GM23338 (cell line): ENCODE results near the gene SAMD4A. TPM values are rescaled to one million over a fixed set of nuclear protein-coding genes. Genes with fewer than 3 reads are reported as not detected.

Source experiments
- ATAC-seq: fragments of 200-7000 bp; cut with Tn5 transposase; 3 replicates; pipeline ENCODE4 v1.9.1; 2020
- DNase-seq: peaks from one replicate; pipeline ENCODE4 v3.0.0-alpha.2; 2015; ENCODE audit warnings: low spot score
- H2AFZ ChIP-seq: fragments of 200-600 bp; sonication (generic); 2 replicates; pipeline ENCODE4 v1.8.0; 2016; ENCODE audit warnings: antibody characterized with exemption, mild to moderate bottlenecking, moderate library complexity
- H3F3A ChIP-seq: fragments of 200-600 bp; sonication (generic); replicated peaks from 2 replicates; pipeline ENCODE4 v1.8.0; 2017; ENCODE audit warnings: antibody characterized with exemption, mixed run types, low read depth
- H3K27ac ChIP-seq: fragments of 200-600 bp; sonication (generic); 2 replicates; pipeline ENCODE4 v1.6.1; 2016; ENCODE audit warnings: low read depth
- H3K27me3 ChIP-seq: fragments of 200-600 bp; sonication (generic); 2 replicates; pipeline ENCODE4 v1.8.0; 2016; ENCODE audit warnings: mild to moderate bottlenecking, mixed run types, moderate library complexity; ENCODE audit not compliant: insufficient read depth
- H3K36me3 ChIP-seq: fragments of 200-600 bp; sonication (generic); 2 replicates; pipeline ENCODE4 v1.8.0; 2016; ENCODE audit warnings: mild to moderate bottlenecking; ENCODE audit not compliant: insufficient read depth
- H3K4me1 ChIP-seq: fragments of 200-600 bp; sonication (generic); 2 replicates; pipeline ENCODE4 v1.8.0; 2016; ENCODE audit warnings: mild to moderate bottlenecking, moderate library complexity; ENCODE audit not compliant: insufficient read depth
- H3K4me2 ChIP-seq: fragments of 200-600 bp; sonication (generic); 2 replicates; pipeline ENCODE4 v1.7.1; 2017; ENCODE audit warnings: mixed run types
- H3K4me3 ChIP-seq: fragments of 200-600 bp; sonication (generic); 2 replicates; pipeline ENCODE4 v1.6.1; 2016; ENCODE audit warnings: mixed run types
- H3K79me2 ChIP-seq: fragments of 200-600 bp; sonication (generic); replicated peaks from 2 replicates; pipeline ENCODE4 v1.8.0; 2017; ENCODE audit warnings: mild to moderate bottlenecking; ENCODE audit not compliant: insufficient read depth
- H3K9me2 ChIP-seq: fragments of 200-600 bp; sonication (generic); 2 replicates; pipeline ENCODE4 v1.8.0; 2017; ENCODE audit not compliant: insufficient read depth
- H4K20me1 ChIP-seq: fragments of 200-600 bp; sonication (generic); replicated peaks from 2 replicates; pipeline ENCODE4 v1.8.0; 2017; ENCODE audit warnings: mild to moderate bottlenecking; ENCODE audit not compliant: insufficient read depth
- H3K27ac Mint-ChIP-seq: 2 replicates; pipeline ENCODE4 v1.8.0; 2020; ENCODE audit warnings: inconsistent platforms, mild to moderate bottlenecking, moderate library complexity, mixed read lengths
- H3K27me3 Mint-ChIP-seq: 3 replicates; pipeline ENCODE4 v1.8.0; 2022; ENCODE audit warnings: low read depth, mild to moderate bottlenecking, moderate library complexity, mixed read lengths, inconsistent platforms; ENCODE audit not compliant: insufficient read depth, poor library complexity
- H3K36me3 Mint-ChIP-seq: 3 replicates; pipeline ENCODE4 v1.8.0; 2021; ENCODE audit warnings: low read depth, mild to moderate bottlenecking, inconsistent platforms, moderate library complexity, mixed read lengths
- H3K4me1 Mint-ChIP-seq: 3 replicates; pipeline ENCODE4 v1.8.0; 2020; ENCODE audit warnings: mild to moderate bottlenecking, inconsistent platforms, mixed read lengths
- H3K4me3 Mint-ChIP-seq: 3 replicates; pipeline ENCODE4 v1.8.0; 2021; ENCODE audit warnings: moderate library complexity, mild to moderate bottlenecking, inconsistent platforms, mixed read lengths
- H3K9me3 Mint-ChIP-seq: 3 replicates; pipeline ENCODE4 v1.8.0; 2020; ENCODE audit warnings: moderate library complexity, mild to moderate bottlenecking, inconsistent platforms, mixed read lengths
- ETS1 ChIP-seq: IDR thresholded peaks from 2 replicates; pipeline ENCODE4 v1.6.1; 2016; ENCODE audit warnings: antibody characterized with exemption
- EZH2 ChIP-seq: fragments of 200-600 bp; sonication (generic); IDR thresholded peaks from one replicate; pipeline ENCODE4 v1.8.0; 2017; ENCODE audit warnings: antibody characterized with exemption, mild to moderate bottlenecking, low read depth; ENCODE audit not compliant: unreplicated experiment
- EZH2phosphoT487 ChIP-seq: fragments of 200-600 bp; sonication (generic); IDR thresholded peaks from one replicate; pipeline ENCODE4 v1.8.1; 2018; ENCODE audit warnings: antibody characterized with exemption; ENCODE audit not compliant: unreplicated experiment
- NANOG ChIP-seq: IDR thresholded peaks from 2 replicates; pipeline ENCODE4 v1.6.1; 2016; ENCODE audit warnings: antibody characterized with exemption, borderline replicate concordance
- POLR2AphosphoS5 ChIP-seq: IDR thresholded peaks from 2 replicates; pipeline ENCODE4 v1.6.1; 2016; ENCODE audit warnings: antibody characterized with exemption, low read depth
- ZNF114 ChIP-seq: fragments of 250-450 bp; sonication (Bioruptor Pico); IDR thresholded peaks from 2 replicates; pipeline ENCODE4 v1.5.0; 2020; ENCODE audit warnings: mild to moderate bottlenecking, moderate library complexity
- ZNF331 ChIP-seq: fragments of 250-450 bp; sonication (Bioruptor Pico); IDR thresholded peaks from 2 replicates; pipeline ENCODE4 v1.5.0; 2020; ENCODE audit warnings: low read depth, mild to moderate bottlenecking, moderate library complexity
- polyA plus RNA-seq: library from polyadenylated mRNA; unstranded; fragments of >200 nt; fragmentation: Nextera tagmentation; extraction: Ambion mirVana; gene quantifications from 2 replicates; pipeline ENCODE4 v1.2.1, GENCODE V29; 2016
- total RNA-seq: library from RNA; depleted of rRNA; stranded (reverse); fragments of >200 nt; shearing (Covaris generic); gene quantifications from 2 replicates; pipeline ENCODE4 v1.2.3, GENCODE V29; 2014
- TF ChIP-seq, protein P1 (sequence below): IDR thresholded peaks from one replicate; pipeline ENCODE4 v1.6.1; 2018; ENCODE audit warnings: antibody characterized with exemption; ENCODE audit not compliant: unreplicated experiment
- TF ChIP-seq, protein P2 (sequence below): fragments of 250-450 bp; sonication (Bioruptor Pico); IDR thresholded peaks from 2 replicates; pipeline ENCODE4 v1.5.0; 2020; ENCODE audit warnings: mild to moderate bottlenecking, moderate library complexity

SAMD4A gene
- total and polyA plus RNA-seq, 2 experiments from 2014 or later: 1.6 to 6.9 TPM

DNA sequence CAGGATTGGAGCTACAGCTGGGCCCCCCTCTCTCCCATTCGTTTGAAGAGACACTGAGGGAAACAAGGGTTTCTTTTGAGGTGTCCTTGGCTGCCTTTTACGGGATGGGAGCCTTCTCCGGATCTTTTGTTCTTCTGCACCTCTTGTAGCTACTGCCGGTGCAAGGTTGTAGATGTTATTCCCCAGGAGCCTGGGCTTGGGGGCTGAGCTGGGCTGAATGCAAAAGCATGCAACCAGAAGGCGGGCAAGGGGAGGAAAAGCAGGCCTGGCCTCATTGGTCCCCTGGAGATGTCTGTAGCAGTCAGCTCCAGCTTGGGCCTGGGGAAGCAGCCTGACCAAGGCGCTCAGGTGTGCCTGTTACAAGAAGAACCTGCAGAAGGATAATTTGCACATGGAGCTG is 225.4 kb downstream of the SAMD4A start (continued):
- TF ChIP-seq, protein P1, sequence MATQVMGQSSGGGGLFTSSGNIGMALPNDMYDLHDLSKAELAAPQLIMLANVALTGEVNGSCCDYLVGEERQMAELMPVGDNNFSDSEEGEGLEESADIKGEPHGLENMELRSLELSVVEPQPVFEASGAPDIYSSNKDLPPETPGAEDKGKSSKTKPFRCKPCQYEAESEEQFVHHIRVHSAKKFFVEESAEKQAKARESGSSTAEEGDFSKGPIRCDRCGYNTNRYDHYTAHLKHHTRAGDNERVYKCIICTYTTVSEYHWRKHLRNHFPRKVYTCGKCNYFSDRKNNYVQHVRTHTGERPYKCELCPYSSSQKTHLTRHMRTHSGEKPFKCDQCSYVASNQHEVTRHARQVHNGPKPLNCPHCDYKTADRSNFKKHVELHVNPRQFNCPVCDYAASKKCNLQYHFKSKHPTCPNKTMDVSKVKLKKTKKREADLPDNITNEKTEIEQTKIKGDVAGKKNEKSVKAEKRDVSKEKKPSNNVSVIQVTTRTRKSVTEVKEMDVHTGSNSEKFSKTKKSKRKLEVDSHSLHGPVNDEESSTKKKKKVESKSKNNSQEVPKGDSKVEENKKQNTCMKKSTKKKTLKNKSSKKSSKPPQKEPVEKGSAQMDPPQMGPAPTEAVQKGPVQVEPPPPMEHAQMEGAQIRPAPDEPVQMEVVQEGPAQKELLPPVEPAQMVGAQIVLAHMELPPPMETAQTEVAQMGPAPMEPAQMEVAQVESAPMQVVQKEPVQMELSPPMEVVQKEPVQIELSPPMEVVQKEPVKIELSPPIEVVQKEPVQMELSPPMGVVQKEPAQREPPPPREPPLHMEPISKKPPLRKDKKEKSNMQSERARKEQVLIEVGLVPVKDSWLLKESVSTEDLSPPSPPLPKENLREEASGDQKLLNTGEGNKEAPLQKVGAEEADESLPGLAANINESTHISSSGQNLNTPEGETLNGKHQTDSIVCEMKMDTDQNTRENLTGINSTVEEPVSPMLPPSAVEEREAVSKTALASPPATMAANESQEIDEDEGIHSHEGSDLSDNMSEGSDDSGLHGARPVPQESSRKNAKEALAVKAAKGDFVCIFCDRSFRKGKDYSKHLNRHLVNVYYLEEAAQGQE: no peak
- TF ChIP-seq EZH2phosphoT487: no peak
- TF ChIP-seq ETS1: no peak
- TF ChIP-seq POLR2AphosphoS5: no peak
- no peak for TF ChIP-seq EZH2
- no peak for TF ChIP-seq ZNF331 (CRISPR knock-in tag)

DNA sequence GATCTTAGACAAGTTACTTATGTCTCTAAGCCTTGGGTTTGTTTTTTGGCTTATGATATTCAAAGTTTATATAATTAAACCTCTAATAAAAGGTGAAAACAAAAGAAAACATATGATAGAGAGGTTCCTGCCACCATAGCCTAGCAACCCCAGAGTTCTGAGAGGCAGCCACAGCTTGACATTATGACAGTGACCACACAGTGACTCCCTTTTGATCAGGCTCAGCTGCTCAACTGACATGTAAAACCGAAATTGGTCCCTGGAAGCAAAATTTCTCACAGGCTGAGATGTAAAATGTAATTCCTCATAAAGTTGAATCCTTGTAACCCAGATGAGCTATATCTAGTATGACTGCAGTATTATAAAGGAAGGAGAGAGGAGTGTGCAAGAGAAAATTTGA is 227.2 kb downstream of the SAMD4A start:
- Histone ChIP-seq H3K4me2 (no peak overlapping the region), H3K4me3 (no peak overlapping the region), H3K27me3 (no peaks in the 10 kb centered on the region), H3F3A (no peaks in the 10 kb centered on the region), H3K79me2 (no peaks in the 10 kb centered on the region), H3K36me3 (no peaks in the 10 kb centered on the region), H4K20me1 (no peaks in the 10 kb centered on the region), H3K9me2 (no peaks in the 10 kb centered on the region), H2AFZ (no peak overlapping the region), H3K4me1 (no peaks in the 10 kb centered on the region), H3K27ac (no peak overlapping the region)
- H3K4me1 Mint-ChIP-seq: peaks cover 11% of the 10 kb centered on the region; the same call in 2 of the 3 replicates
- H3K4me3 Mint-ChIP-seq: no peak overlapping the region
- no peak overlapping the region for H3K27ac Mint-ChIP-seq
- H3K27me3 Mint-ChIP-seq: peaks cover 2% of the 10 kb centered on the region
- ATAC-seq: no peak
- no peak for DNase-seq
- H3K9me3 Mint-ChIP-seq: no peaks in the 10 kb centered on the region
- H3K36me3 Mint-ChIP-seq: no peaks in the 10 kb centered on the region
- TF ChIP-seq, protein P2, sequence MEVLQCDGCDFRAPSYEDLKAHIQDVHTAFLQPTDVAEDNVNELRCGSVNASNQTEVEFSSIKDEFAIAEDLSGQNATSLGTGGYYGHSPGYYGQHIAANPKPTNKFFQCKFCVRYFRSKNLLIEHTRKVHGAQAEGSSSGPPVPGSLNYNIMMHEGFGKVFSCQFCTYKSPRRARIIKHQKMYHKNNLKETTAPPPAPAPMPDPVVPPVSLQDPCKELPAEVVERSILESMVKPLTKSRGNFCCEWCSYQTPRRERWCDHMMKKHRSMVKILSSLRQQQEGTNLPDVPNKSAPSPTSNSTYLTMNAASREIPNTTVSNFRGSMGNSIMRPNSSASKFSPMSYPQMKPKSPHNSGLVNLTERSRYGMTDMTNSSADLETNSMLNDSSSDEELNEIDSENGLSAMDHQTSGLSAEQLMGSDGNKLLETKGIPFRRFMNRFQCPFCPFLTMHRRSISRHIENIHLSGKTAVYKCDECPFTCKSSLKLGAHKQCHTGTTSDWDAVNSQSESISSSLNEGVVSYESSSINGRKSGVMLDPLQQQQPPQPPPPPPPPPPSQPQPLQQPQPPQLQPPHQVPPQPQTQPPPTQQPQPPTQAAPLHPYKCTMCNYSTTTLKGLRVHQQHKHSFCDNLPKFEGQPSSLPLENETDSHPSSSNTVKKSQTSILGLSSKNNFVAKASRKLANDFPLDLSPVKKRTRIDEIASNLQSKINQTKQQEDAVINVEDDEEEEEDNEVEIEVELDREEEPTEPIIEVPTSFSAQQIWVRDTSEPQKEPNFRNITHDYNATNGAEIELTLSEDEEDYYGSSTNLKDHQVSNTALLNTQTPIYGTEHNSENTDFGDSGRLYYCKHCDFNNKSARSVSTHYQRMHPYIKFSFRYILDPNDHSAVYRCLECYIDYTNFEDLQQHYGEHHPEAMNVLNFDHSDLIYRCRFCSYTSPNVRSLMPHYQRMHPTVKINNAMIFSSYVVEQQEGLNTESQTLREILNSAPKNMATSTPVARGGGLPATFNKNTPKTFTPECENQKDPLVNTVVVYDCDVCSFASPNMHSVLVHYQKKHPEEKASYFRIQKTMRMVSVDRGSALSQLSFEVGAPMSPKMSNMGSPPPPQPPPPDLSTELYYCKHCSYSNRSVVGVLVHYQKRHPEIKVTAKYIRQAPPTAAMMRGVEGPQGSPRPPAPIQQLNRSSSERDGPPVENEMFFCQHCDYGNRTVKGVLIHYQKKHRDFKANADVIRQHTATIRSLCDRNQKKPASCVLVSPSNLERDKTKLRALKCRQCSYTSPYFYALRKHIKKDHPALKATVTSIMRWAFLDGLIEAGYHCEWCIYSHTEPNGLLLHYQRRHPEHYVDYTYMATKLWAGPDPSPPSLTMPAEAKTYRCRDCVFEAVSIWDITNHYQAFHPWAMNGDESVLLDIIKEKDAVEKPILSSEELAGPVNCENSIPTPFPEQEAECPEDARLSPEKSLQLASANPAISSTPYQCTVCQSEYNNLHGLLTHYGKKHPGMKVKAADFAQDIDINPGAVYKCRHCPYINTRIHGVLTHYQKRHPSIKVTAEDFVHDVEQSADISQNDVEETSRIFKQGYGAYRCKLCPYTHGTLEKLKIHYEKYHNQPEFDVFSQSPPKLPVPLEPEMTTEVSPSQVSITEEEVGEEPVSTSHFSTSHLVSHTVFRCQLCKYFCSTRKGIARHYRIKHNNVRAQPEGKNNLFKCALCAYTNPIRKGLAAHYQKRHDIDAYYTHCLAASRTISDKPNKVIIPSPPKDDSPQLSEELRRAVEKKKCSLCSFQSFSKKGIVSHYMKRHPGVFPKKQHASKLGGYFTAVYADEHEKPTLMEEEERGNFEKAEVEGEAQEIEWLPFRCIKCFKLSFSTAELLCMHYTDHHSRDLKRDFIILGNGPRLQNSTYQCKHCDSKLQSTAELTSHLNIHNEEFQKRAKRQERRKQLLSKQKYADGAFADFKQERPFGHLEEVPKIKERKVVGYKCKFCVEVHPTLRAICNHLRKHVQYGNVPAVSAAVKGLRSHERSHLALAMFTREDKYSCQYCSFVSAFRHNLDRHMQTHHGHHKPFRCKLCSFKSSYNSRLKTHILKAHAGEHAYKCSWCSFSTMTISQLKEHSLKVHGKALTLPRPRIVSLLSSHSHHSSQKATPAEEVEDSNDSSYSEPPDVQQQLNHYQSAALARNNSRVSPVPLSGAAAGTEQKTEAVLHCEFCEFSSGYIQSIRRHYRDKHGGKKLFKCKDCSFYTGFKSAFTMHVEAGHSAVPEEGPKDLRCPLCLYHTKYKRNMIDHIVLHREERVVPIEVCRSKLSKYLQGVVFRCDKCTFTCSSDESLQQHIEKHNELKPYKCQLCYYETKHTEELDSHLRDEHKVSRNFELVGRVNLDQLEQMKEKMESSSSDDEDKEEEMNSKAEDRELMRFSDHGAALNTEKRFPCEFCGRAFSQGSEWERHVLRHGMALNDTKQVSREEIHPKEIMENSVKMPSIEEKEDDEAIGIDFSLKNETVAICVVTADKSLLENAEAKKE (CRISPR knock-in tag): no peak
- TF ChIP-seq, protein P1: no peak
- no peak for TF ChIP-seq ZNF331 (CRISPR knock-in tag)
- no peak for TF ChIP-seq NANOG
- no peak for TF ChIP-seq ETS1
- no peak for TF ChIP-seq ZNF114 (CRISPR knock-in tag)
